Mesendoderm (in vitro differentiated cells): ENCODE results near the gene CLIC3.

Experiments used
- DNase-seq: peaks from one replicate; pipeline ENCODE4 v3.0.0; 2013
- H2AK5ac ChIP-seq: 2 replicates; pipeline ENCODE4 v1.6.1; 2013; ENCODE audit warnings: low read length, inconsistent platforms
- H2BK120ac ChIP-seq: 2 replicates; pipeline ENCODE4 v1.6.1; 2013; ENCODE audit warnings: low read depth, mild to moderate bottlenecking, low read length, moderate library complexity, mixed read lengths
- H2BK15ac ChIP-seq: replicated peaks from 2 replicates; pipeline ENCODE4 v1.6.1; 2013; ENCODE audit warnings: low read depth, mild to moderate bottlenecking, moderate library complexity
- H2BK5ac ChIP-seq: 2 replicates; pipeline ENCODE4 v1.6.1; 2013; ENCODE audit warnings: low read length, inconsistent platforms
- H3K18ac ChIP-seq: 2 replicates; pipeline ENCODE4 v1.6.1; 2013; ENCODE audit warnings: mild to moderate bottlenecking, low read length, mixed read lengths
- H3K23ac ChIP-seq: one replicate; pipeline ENCODE4 v1.6.1; 2013; ENCODE audit warnings: low read length
- H3K27ac ChIP-seq: 2 replicates; pipeline ENCODE4 v1.5.1; 2013; ENCODE audit warnings: low read depth, mild to moderate bottlenecking, inconsistent platforms, low read length, moderate library complexity
- H3K27me3 ChIP-seq: 2 replicates; pipeline ENCODE4 v1.6.1; 2013; ENCODE audit warnings: low read length, control low read depth, mild to moderate bottlenecking, inconsistent platforms; ENCODE audit not compliant: insufficient read depth, poor library complexity
- H3K36me3 ChIP-seq: 2 replicates; pipeline ENCODE4 v1.6.1; 2013; ENCODE audit warnings: low read length, inconsistent platforms; ENCODE audit not compliant: control insufficient read depth, insufficient read depth
- H3K4ac ChIP-seq: one replicate; pipeline ENCODE4 v1.6.1; 2013; ENCODE audit warnings: low read depth, mild to moderate bottlenecking, low read length, moderate library complexity
- H3K4me1 ChIP-seq: 2 replicates; pipeline ENCODE4 v1.6.1; 2013; ENCODE audit warnings: low read depth, low read length, inconsistent platforms; ENCODE audit not compliant: control insufficient read depth
- H3K4me2 ChIP-seq: 2 replicates; pipeline ENCODE4 v1.6.1; 2013; ENCODE audit warnings: low read length
- H3K4me3 ChIP-seq: 2 replicates; pipeline ENCODE4 v1.5.1; 2013; ENCODE audit warnings: mild to moderate bottlenecking, low read length
- H3K56ac ChIP-seq: one replicate; pipeline ENCODE4 v1.6.1; 2013; ENCODE audit warnings: low read length
- H3K79me1 ChIP-seq: 2 replicates; pipeline ENCODE4 v1.6.1; 2013; ENCODE audit warnings: low read length, inconsistent platforms
- H3K79me2 ChIP-seq: 2 replicates; pipeline ENCODE4 v1.6.1; 2013; ENCODE audit warnings: mild to moderate bottlenecking, low read length; ENCODE audit not compliant: control insufficient read depth, insufficient read depth
- H3K9ac ChIP-seq: 2 replicates; pipeline ENCODE4 v1.6.1; 2013; ENCODE audit warnings: low read length, inconsistent platforms
- H4K5ac ChIP-seq: one replicate; pipeline ENCODE4 v1.6.1; 2013; ENCODE audit warnings: low read length
- H4K8ac ChIP-seq: one replicate; pipeline ENCODE4 v1.6.1; 2013; ENCODE audit warnings: low read depth, mild to moderate bottlenecking, control low read depth, low read length, moderate library complexity
- WGBS: extraction: QIAGEN DNeasy Blood & Tissue Kit; methylation state at CpG from one replicate; pipeline ENCODE4 v1.1.7; 2013; ENCODE audit warnings: low lambda C conversion rate, missing lambda C conversion rate; ENCODE audit not compliant: insufficient coverage; ENCODE audit errors: extremely low coverage; 5-methylcytosine and 5-hydroxymethylcytosine counted together

Gene CLIC3

DNA sequence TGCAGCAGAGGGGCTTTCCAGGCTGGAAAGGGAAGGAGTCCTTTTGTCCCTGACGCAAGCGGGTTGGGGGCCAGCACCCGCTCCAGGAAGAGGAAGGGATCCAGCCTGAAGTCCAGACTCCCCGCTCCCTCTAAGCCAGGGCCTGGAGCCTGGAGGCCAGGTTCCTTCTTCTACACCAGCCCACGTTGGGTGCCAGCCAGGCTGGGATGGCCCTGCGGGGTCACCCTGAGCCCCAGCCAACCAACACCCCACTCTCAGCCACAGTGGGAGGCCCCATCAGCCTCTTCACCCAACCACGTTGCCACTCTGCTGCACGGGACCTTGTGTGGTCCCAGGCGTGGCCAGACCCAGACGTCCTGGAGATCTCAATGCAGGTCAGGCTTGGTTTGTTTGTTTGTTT is 36.5 kb upstream of the CLIC3 start:
- Histone ChIP-seq H3K36me3 (no peaks in the 10 kb centered on the region), H3K27ac (no peak overlapping the region), H2BK120ac (no peak overlapping the region), H4K8ac (no peak overlapping the region), H3K4me1 (no peaks in the 10 kb centered on the region), H2AK5ac (no peak overlapping the region), H3K27me3 (no peaks in the 10 kb centered on the region), H4K5ac (no peak overlapping the region), H3K79me1 (no peaks in the 10 kb centered on the region), H3K23ac (no peak overlapping the region), H3K18ac (no peak overlapping the region), H3K4me3 (no peak overlapping the region), H3K79me2 (no peaks in the 10 kb centered on the region), H3K4ac (no peak overlapping the region), H3K9ac (no peak overlapping the region), H2BK5ac (no peak overlapping the region), H3K4me2 (no peak overlapping the region), H3K56ac (no peak overlapping the region), H2BK15ac (no peak overlapping the region)
- no peak for DNase-seq
- no CpG with 5 or more reads among the region's 10 CpGs for WGBS

DNA sequence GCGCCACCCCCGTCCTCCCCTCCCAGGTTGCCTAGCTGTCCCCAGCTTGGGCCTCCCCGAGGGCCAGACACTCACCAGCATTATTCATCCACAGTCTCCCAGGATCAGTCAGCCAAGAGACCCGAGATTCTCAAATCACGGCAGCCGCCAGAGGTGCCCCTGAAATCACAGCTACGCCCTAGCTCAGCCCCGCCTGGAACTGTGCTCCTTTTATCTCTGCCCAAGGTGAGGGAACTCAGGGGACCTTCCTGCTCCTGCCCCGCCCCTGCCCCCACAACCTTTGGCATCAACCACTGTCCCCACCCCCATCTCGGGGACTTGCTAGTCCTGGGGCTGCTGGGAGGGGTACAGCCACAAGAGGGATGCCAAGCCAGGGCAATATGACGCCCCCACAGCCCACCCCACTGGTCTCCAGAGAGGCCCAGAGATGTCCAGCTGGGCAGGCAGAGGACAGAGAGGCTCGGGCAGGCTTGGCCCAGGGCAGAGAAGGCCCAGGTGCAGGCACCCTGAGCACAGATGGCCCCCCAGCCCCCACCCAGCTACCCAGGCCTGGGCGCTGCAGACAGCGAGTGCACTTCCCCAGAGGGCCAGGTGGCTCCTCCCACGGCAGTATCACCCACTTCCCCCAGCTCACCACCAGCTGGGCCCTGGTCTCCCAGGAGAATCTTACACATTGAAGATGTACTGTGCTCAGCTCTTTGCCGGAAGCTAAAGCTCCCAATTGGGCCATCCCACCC is 35.7 kb upstream of the CLIC3 start, which contains the start of gene FUT7:
TSS of gene FUT7 (minus strand) at position 185 of the 737 bp plus-strand sequence. CDS start at position 88, 97 bp downstream.
- Histone ChIP-seq H3K23ac (no peak within 1 kb of the TSS), H3K27ac (no peak within 1 kb of the TSS), H3K56ac (no peak within 1 kb of the TSS), H4K5ac (no peak within 1 kb of the TSS), H2BK5ac (no peak within 1 kb of the TSS), H2BK15ac (no peak within 1 kb of the TSS), H2AK5ac (no peak within 1 kb of the TSS), H3K4ac (no peak within 1 kb of the TSS), H3K36me3 (no peaks in the 10 kb centered on the region), H3K79me2 (no peaks in the 10 kb centered on the region), H3K4me3 (no peak within 1 kb of the TSS), H3K4me2 (no peak within 1 kb of the TSS), H3K9ac (no peak within 1 kb of the TSS), H3K27me3 (no peaks in the 10 kb centered on the region), H2BK120ac (no peak within 1 kb of the TSS), H3K4me1 (no peaks in the 10 kb centered on the region), H3K79me1 (no peaks in the 10 kb centered on the region), H4K8ac (no peak within 1 kb of the TSS), H3K18ac (no peak within 1 kb of the TSS)
- WGBS = no CpG with 5 or more reads among the region's 16 CpGs
- no peak for DNase-seq

DNA sequence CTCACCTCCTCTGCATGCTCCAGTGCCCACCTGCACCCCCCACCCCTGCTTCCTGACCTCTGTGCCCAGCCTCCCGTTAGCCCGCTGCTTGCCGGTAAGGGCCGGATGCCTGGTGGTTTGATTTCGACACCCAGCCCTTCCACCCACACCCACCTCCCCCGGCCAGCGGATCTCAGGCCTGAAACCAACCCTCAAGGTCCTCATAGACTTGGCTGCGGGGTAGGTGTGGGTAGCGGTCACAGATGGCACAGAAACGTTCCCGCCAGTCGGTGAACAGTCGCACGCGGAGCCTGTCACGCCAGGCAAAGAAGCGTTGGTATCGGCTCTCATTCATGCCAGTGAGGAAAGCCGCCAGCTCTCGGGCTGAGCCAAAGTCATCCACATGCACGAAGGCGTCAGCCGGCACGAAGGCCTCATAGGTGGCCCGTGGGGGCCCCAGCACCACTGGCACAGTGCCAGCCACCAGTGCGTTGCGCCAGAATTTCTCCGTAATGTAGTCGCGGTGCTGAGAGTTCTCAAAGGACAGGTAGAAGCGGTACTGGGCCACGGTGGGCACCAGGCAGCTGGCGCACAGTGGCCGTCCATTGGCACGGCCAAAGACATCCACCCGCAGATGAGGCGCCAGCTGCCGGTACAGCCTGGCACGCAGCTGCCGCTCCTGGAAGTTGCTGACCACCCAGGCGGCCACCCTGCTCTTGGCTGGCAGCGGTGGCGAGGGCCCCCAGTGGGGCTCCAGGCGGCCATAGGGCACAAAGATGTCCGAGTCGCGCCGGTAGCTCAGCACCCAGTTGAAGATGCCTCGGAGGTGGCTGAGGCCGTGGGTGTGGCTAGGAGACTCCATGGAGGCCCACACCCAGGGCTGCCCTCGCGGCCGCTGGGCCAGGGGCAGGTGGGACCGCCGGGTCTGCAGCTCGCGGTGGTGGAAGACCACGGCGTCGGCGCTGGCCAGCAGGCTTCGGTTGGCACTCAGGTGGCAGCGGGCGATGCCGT is 34.5 kb upstream of the CLIC3 start:
- Histone ChIP-seq H2BK5ac (no peak overlapping the region), H3K36me3 (no peaks in the 10 kb centered on the region), H3K9ac (no peak overlapping the region), H3K23ac (no peak overlapping the region), H4K5ac (no peak overlapping the region), H3K4me1 (no peaks in the 10 kb centered on the region), H3K27ac (no peak overlapping the region), H3K79me1 (no peaks in the 10 kb centered on the region), H2BK120ac (no peak overlapping the region), H3K56ac (no peak overlapping the region), H3K4ac (no peak overlapping the region), H3K4me2 (no peak overlapping the region), H4K8ac (no peak overlapping the region), H2AK5ac (no peak overlapping the region), H3K79me2 (no peaks in the 10 kb centered on the region), H3K4me3 (no peak overlapping the region), H3K27me3 (no peaks in the 10 kb centered on the region), H3K18ac (no peak overlapping the region), H2BK15ac (no peak overlapping the region)
- WGBS = no CpG with 5 or more reads among the region's 65 CpGs
- no peak for DNase-seq

DNA sequence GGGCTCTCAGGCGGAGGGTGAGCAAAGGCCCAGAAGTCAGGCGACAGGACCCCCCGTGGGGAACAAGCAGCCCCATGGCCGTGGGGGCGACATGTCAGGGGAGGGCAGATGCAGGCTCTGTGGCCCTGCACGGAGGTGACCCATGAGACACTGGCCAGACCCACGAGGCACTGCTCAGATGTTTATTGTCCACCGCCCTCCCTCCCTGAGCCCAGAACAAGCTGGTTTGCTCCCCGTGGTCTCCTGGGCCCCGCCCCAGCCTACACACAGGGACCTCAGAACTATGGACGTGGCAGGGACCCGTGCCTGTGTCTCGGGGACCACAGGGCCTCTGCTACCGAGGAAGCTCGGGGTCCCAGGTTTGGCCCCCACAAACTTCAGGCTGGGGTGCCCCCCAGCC is 33.6 kb upstream of the CLIC3 start:
- no CpG with 5 or more reads among the region's 15 CpGs for WGBS

DNA sequence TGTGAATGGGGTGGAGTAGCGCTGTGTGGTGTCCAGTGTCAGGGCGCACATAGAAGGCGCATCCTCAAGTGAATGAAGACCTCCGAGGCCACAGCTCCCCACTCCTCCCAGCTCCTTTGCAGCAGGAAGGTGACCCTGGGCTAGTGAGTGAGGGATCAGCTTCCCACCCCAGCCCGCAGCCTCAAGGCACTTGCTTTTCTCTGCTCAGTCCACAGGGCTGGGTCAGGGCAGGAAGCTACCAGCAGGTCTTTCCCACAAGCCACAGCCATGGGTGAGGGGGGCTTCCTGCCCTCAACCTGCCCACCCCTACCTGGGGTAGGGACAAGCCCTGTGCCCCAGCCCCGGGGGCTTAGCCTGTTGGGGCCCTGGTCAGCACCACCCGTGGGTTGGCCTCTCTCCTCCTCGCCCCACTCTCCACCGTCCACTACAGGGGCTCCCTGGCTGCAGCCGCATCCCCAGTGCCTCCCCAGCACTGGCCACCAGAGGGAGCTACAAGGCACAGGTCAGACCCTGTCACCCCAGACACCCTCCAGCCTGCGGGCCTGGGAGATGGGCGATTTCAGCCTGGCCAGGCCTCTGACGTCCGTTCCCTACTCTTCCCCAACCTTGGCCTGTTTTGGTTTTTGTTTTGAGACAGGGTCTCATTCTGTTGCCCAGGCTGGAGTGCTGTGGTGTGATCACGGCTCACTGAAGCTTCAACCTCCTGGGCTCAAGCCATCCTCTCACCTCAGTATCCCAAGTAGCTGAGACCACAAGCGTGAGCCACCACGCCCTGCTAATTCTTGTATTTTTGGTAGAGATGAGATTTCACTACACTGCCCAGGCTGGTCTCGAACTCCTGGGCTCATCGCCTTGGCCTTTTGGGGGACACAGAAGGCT is 32.9 kb upstream of the CLIC3 start:
- no peaks in the 10 kb centered on the region for H3K4me1 ChIP-seq

More for the DNA sequence above, 33.6 kb upstream of the CLIC3 start:
- no peaks in the 10 kb centered on the region for H3K4me1 ChIP-seq
- H2BK5ac ChIP-seq = no peak overlapping the region
- H3K79me2 ChIP-seq = no peaks in the 10 kb centered on the region
- no peak overlapping the region for H2BK120ac ChIP-seq
- H3K79me1 ChIP-seq = no peaks in the 10 kb centered on the region
- DNase-seq = no peak
- H3K4ac ChIP-seq = no peak overlapping the region
- no peak overlapping the region for H3K27ac ChIP-seq
- no peak overlapping the region for H2BK15ac ChIP-seq
- H4K5ac ChIP-seq = no peak overlapping the region
- H4K8ac ChIP-seq = no peak overlapping the region
- H3K4me2 ChIP-seq = no peak overlapping the region
- H3K18ac ChIP-seq = no peak overlapping the region
- no peak overlapping the region for H3K23ac ChIP-seq
- H3K4me3 ChIP-seq = no peak overlapping the region
- no peak overlapping the region for H3K56ac ChIP-seq
- H3K27me3 ChIP-seq = no peaks in the 10 kb centered on the region
- H3K9ac ChIP-seq = no peak overlapping the region
- H2AK5ac ChIP-seq = no peak overlapping the region
- H3K36me3 ChIP-seq = no peaks in the 10 kb centered on the region

More for the DNA sequence above, 32.9 kb upstream of the CLIC3 start:
- H3K79me2 ChIP-seq = no peaks in the 10 kb centered on the region
- H3K23ac ChIP-seq = no peak overlapping the region
- no peak overlapping the region for H3K4me2 ChIP-seq
- no peak overlapping the region for H2BK120ac ChIP-seq
- no peak overlapping the region for H3K4me3 ChIP-seq
- H3K4ac ChIP-seq = no peak overlapping the region
- H2AK5ac ChIP-seq = no peak overlapping the region
- DNase-seq = peak; percentile 67
- no peak overlapping the region for H3K9ac ChIP-seq
- H3K36me3 ChIP-seq = no peaks in the 10 kb centered on the region
- no peak overlapping the region for H3K18ac ChIP-seq
- no peak overlapping the region for H3K56ac ChIP-seq
- H2BK15ac ChIP-seq = no peak overlapping the region
- no peak overlapping the region for H3K27ac ChIP-seq
- no peak overlapping the region for H2BK5ac ChIP-seq
- no peak overlapping the region for H4K5ac ChIP-seq
- H3K27me3 ChIP-seq = no peaks in the 10 kb centered on the region
- no CpG with 5 or more reads among the region's 19 CpGs for WGBS
- no peaks in the 10 kb centered on the region for H3K79me1 ChIP-seq
- H4K8ac ChIP-seq = no peak overlapping the region
